ENCODE measurements around the gene FUBP1.

DNA sequence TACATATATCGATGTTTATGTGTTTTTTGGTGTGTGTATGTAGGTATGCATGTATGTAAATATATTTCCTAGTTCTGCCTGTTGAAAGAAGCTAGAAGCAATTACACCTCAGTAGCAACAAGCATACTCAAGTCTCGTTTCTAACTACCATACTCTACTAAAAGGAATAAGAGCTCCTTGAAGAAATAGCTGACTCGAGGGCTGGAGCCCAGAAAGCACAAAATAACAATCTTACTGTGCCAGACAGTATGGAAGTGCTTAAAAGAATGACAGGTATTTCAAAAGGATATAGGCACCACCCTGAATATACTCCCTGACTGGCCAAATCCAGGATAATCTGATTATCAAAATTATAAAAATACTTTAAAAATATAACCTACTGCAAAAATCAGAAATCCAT lies 23.2 kb downstream of the FUBP1 start:
- TF ChIP-seq, protein P1, sequence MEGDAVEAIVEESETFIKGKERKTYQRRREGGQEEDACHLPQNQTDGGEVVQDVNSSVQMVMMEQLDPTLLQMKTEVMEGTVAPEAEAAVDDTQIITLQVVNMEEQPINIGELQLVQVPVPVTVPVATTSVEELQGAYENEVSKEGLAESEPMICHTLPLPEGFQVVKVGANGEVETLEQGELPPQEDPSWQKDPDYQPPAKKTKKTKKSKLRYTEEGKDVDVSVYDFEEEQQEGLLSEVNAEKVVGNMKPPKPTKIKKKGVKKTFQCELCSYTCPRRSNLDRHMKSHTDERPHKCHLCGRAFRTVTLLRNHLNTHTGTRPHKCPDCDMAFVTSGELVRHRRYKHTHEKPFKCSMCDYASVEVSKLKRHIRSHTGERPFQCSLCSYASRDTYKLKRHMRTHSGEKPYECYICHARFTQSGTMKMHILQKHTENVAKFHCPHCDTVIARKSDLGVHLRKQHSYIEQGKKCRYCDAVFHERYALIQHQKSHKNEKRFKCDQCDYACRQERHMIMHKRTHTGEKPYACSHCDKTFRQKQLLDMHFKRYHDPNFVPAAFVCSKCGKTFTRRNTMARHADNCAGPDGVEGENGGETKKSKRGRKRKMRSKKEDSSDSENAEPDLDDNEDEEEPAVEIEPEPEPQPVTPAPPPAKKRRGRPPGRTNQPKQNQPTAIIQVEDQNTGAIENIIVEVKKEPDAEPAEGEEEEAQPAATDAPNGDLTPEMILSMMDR (IDR thresholded peaks at IDR 0.05 in 4 of 5, conservative IDR thresholded peaks at IDR 0.05 in 1 of 5) = no peak
- no peak for TF ChIP-seq POLR2A (IDR thresholded peaks at IDR 0.05)
